ENCODE measurements around the gene AGPAT1.
A peak's percentile ranks its signal among the peaks of the same experiment; 100 is the strongest.

Gene AGPAT1

DNA sequence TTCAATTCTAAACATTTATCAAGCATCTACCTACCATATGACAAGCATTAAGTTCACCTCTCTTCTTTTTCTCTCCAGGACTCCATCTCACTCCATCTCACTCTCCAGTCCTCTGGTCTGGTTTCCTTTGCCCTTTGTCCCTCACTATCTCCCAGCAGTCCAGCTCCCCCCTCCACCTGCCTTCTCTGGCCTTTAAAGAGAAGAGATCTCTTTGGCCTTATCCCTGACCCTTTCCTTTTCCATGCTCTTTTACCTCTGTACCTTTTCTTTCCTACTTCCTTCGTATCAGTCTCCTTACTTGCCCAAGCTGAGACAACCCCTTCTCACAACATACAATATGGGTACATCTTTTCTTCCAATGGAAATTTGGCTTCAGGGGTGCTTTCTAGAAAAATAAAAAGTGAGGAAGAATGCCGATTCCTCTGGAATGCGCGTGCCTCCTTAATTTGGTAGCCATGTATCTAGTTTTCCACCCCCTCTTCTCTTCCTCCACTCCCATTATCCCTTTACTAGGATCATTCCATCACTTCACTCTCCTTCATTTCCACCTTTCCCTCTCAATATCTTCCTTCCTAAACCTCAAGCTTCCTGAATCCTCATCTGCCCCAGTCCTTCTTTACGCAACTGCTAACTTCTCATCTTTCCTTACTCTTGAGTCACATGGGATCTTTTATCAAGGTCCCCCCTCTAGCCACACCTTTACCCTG lies 745 bp upstream of the AGPAT1 start:
- TF ChIP-seq, protein P1, sequence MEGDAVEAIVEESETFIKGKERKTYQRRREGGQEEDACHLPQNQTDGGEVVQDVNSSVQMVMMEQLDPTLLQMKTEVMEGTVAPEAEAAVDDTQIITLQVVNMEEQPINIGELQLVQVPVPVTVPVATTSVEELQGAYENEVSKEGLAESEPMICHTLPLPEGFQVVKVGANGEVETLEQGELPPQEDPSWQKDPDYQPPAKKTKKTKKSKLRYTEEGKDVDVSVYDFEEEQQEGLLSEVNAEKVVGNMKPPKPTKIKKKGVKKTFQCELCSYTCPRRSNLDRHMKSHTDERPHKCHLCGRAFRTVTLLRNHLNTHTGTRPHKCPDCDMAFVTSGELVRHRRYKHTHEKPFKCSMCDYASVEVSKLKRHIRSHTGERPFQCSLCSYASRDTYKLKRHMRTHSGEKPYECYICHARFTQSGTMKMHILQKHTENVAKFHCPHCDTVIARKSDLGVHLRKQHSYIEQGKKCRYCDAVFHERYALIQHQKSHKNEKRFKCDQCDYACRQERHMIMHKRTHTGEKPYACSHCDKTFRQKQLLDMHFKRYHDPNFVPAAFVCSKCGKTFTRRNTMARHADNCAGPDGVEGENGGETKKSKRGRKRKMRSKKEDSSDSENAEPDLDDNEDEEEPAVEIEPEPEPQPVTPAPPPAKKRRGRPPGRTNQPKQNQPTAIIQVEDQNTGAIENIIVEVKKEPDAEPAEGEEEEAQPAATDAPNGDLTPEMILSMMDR (IDR thresholded peaks at IDR 0.05) = no peak
- no peak for TF ChIP-seq ZFX (IDR thresholded peaks at IDR 0.05; ENCODE audit: borderline replicate concordance)
- H3K27ac ChIP-seq = peak overlapping the region; percentile 99

DNA sequence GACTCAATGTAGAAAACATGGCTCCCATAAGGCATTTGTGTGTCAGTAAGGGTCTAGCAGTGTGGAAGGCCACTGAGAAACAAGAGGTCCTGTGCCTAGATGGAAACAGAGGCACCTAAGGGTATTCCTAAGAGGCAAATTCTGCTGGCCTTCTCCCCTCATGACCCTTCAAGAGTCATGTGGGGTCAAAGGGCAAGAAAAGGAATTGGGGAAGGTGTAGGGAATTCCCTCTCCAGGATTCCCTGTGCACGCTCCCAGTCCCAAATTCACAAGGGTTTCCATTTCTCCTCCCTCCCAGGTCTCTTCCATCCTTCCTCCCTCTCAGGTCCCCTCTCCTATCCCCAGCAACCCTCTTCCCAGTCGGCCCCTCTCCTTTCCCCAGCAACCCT lies 568 bp downstream of the AGPAT1 start:
- H3K27ac ChIP-seq = peak overlapping the region; percentile 99
- TF ChIP-seq, protein P1 (IDR thresholded peaks at IDR 0.05) = no peak
- no peak for TF ChIP-seq ZFX (IDR thresholded peaks at IDR 0.05; ENCODE audit: borderline replicate concordance)

DNA sequence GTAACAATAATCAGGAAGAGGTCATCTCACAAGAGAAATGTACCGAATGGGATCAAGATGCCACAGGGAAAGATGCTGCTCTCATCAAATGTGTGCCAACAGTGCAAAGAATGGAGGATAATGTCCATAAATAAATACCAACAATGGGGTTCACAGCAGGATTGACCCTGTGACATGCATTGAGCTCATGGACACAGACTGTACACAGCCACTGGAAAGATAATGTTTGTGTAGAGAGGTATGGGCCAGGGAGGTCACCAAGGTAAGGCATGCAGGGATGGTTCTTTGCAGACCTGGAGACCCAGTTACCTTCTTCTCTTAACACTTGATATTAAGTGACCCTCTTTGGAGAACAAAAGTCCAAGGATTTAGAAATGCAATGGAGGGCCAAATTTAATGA lies 1.5 kb downstream of the AGPAT1 start:
- H3K27ac ChIP-seq = no peak overlapping the region
- TF ChIP-seq ZFX (IDR thresholded peaks at IDR 0.05; ENCODE audit: borderline replicate concordance) = no peak
- TF ChIP-seq, protein P1 (IDR thresholded peaks at IDR 0.05) = no peak

DNA sequence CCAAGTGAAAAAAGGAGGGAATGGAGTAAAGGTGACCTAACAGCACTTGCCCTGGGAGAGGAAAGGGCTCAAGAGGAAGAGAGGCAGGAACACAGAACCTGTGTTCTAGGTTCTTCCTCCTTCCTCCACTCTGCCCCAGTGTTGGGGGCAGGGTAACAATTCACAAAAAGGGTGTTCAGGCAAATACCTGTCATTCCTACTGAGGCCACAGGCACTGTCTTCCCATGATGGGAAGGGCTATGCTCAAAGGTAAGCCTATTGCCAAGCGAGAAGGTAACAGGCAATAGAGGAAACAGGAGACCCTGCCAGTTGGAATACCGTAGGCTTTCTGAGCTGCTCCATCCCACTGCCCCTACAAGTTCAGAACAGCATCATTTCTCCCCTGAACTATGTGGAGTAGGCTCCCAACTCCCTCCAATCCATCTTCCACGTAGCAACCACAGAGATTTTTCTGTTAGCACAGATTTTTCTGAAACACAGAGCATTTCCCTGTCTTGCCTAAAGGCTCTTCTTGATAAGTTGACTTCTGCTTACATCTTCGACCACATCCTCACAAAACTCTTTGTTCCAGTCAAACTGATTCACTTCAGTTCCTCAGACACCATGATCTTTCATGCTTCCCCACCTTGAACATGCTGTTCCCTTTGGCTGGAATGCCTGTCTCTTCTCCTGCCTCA lies 2.7 kb downstream of the AGPAT1 start:
- TF ChIP-seq, protein P1 (IDR thresholded peaks at IDR 0.05) = no peak
- TF ChIP-seq ZFX (IDR thresholded peaks at IDR 0.05; ENCODE audit: borderline replicate concordance) = no peak
- H3K27ac ChIP-seq = no peak overlapping the region

DNA sequence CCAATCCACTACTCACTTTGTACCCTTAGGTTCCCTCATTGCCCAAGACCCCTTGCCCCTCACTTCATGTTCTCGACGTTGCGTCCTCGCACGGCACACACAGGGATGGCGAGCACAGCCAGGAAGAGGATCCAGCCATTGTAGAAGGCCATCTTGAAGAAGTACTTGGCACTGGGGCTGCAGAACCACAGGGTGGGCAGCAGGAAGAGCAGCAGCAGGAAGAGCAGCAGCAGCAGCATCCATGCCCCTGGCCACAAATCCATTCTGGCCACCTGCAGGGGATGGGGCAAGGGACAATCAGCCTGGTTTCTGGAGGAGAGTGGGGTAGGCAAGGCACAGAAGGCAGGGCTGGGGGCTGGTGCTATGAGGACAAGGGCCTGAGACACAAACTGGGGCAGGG lies 4.7 kb downstream of the AGPAT1 start:
- H3K27ac ChIP-seq = no peak overlapping the region
- TF ChIP-seq, protein P1 (IDR thresholded peaks at IDR 0.05) = no peak
- TF ChIP-seq ZFX (IDR thresholded peaks at IDR 0.05; ENCODE audit: borderline replicate concordance) = no peak

DNA sequence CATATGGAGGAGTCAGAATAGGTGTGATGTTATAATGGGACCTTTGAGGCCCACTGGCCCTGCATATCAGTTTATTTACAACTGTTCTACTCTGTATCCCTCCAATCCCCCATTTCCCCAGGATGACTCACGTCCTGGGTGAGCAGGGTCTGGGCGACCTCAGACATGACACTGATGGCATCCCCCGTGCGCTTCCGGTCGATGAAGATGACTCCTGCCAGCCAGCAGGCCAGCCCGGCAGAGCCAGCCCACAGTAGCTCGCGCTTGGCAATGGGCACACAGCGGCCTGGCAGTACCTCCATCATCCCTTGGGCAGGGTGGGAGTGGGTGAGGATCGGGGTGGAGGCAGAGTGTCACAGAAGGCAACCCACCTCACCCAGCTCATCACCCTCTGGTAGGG lies 5.6 kb downstream of the AGPAT1 start:
- no peak for TF ChIP-seq ZFX (IDR thresholded peaks at IDR 0.05; ENCODE audit: borderline replicate concordance)
- TF ChIP-seq, protein P1 (IDR thresholded peaks at IDR 0.05) = no peak
- no peak overlapping the region for H3K27ac ChIP-seq

Measured in 22Rv1 (cell line).